PFSK-1 (cell line): ENCODE measurements around the gene TTC34.

Source experiments
- POLR2AphosphoS5 ChIP-seq: IDR thresholded peaks from 2 replicates; pipeline ENCODE4 v1.6.1; 2012; ENCODE audit warnings: low read depth, mild to moderate bottlenecking, control low read depth, low read length, moderate library complexity
- REST ChIP-seq, 2 experiments: IDR thresholded peaks; 2 replicates each; pipeline versions ENCODE4 v1.6.1 to v1.8.0; 2011 to 2012; ENCODE audit warnings: low read depth in 2 of 2, low read length in 2 of 2, control low read depth in 1 of 2, inconsistent platforms in 1 of 2, mild to moderate bottlenecking in 1 of 2, moderate library complexity in 1 of 2; ENCODE audit not compliant: insufficient read depth in 1 of 2
- SIN3A ChIP-seq: IDR thresholded peaks from 2 replicates; pipeline ENCODE4 v1.6.1; 2012; ENCODE audit warnings: mild to moderate bottlenecking, low read length, moderate library complexity, borderline replicate concordance; ENCODE audit not compliant: insufficient read depth
- TAF1 ChIP-seq: IDR thresholded peaks from 2 replicates; pipeline ENCODE4 v1.6.1; 2012; ENCODE audit warnings: low read length, control low read depth, borderline replicate concordance; ENCODE audit not compliant: insufficient read depth

- TF ChIP-seq POLR2AphosphoS5 (no peak), REST (IDR thresholded peaks at IDR 0.05; ENCODE audit: insufficient read depth in 1 of 2, low read depth in 2 of 2, low read length in 2 of 2) (no peak), TAF1 (no peak), SIN3A (no peak)
Observed at GRCh38 chr1:2810899-2811532, 9.5 kb upstream of the TTC34 start.
